ENCODE measurements around the gene CDKL1. TPM values are rescaled to one million over a fixed set of nuclear protein-coding genes. Genes with fewer than 3 reads are reported as not detected.

Gene CDKL1
- 9.7 and 14.2 TPM in 2 replicates for total RNA-seq
- 1.6 and 2.6 TPM in 2 replicates for polyA plus RNA-seq
- 2.0 and 2.9 TPM in 2 replicates for polyA plus RNA-seq (2011; cell fraction: cytosol; rRNA removed)
- polyA plus RNA-seq (2011; cell fraction: nucleus; rRNA removed): 3.6 and 3.8 TPM in 2 replicates
- polyA plus RNA-seq (2012): 4.2 and 9.2 TPM in 2 replicates
- polyA minus RNA-seq: 4.1 and 15.8 TPM in 2 replicates
- 4.8 TPM for polyA minus RNA-seq (2011; cell fraction: cytosol; rRNA and poly(A)+ RNA removed)
- 8.3 and 19.3 TPM in 2 replicates for polyA minus RNA-seq (2011; cell fraction: nucleus; rRNA and poly(A)+ RNA removed)
- percentile 59 among the genes with signal in this experiment for Bru-seq, nascent RNA
- percentile 48 among the genes with signal in this experiment for BruChase-seq, experiment 1, labeled RNA remaining after a 6-hour chase
- percentile 50 among the genes with signal in this experiment for BruChase-seq, experiment 2, labeled RNA remaining after a 2-hour chase
- long read RNA-seq, partial matches to known transcripts: 1 of 10 reads
- long read RNA-seq, other reads (novel, unspliced or antisense): 9 of 10 reads

- Histone ChIP-seq H3K9me3 (replicated peaks; ENCODE audit: control insufficient read depth, insufficient read depth, low read length) (no peaks in the 10 kb centered on the region), H3K79me2 (ENCODE audit: control insufficient read depth, insufficient read depth, low read length) (no peaks in the 10 kb centered on the region), H2AFZ (ENCODE audit: low read depth, low read length) (peak within 1 kb of the TSS; percentile 92), H4K20me1 (replicated peaks; ENCODE audit: control insufficient read depth, extremely low read depth, insufficient read depth, low read length) (no peaks in the 10 kb centered on the region), H3K9me1 (replicated peaks; ENCODE audit: control insufficient read depth, extremely low read depth, insufficient read depth, low read length) (no peaks in the 10 kb centered on the region), H3K4me2 (ENCODE audit: insufficient read depth, low read length) (peak within 1 kb of the TSS; percentile 100), H3K36me3 (ENCODE audit: control insufficient read depth in 2 of 2, extremely low read depth in 1 of 2, insufficient read depth in 2 of 2, low read length in 2 of 2) (no peaks in the 10 kb centered on the region), H3K4me1 (ENCODE audit: control insufficient read depth, extremely low read depth, insufficient read depth, low read length) (peaks cover 15% of the 10 kb centered on the region), H3K9ac (replicated peaks; ENCODE audit: extremely low read depth, insufficient read depth, low read length) (peak within 1 kb of the TSS; percentile 69), H3K4me3 (replicated peaks in 1 of 3; ENCODE audit: insufficient read depth in 1 of 3, low read depth in 1 of 3, low read length in 3 of 3) (peak within 1 kb of the TSS; percentile 72 to 97 (median 88)), H3K27me3 (ENCODE audit: control insufficient read depth in 2 of 2, insufficient read depth in 2 of 2, low read length in 2 of 2) (no peaks in the 10 kb centered on the region), H3K27ac (ENCODE audit: insufficient read depth, low read depth, low read length) (peak within 1 kb of the TSS; percentile 48)
- peak; percentile 75 for DNase-seq (ENCODE audit: low read depth, low spot score)
- ChIA-PET CTCF (interaction anchor here (1.1 to 2.3 kb wide), 5 partner anchors 33 to 77 kb away, joined by 4 to 33 read pairs (median 5); no protein-coding TSS in a partner anchor), POLR2A (interaction anchor here (1.2 to 1.4 kb wide), 2 partner anchors 33 to 85 kb away, joined by 3 to 5 read pairs; partner anchors contain the start of genes DMAC2L and L2HGDH)
- intact Hi-C loops (cut with micrococcal nuclease) (loop anchor here (1.0 to 5.0 kb wide), 3 partner anchors 45 to 135 kb away; partner anchors contain the start of gene MAP4K5), dilution Hi-C loops (cut with MboI; ENCODE audit: extremely low pct_ligation_motif_present, low sequenced_read_pairs) (no loop called here)
- peak; percentile 50 for FAIRE-seq
- no TSS peak for BruUV-seq (replicated peaks)
- peak; percentile 85 for TF ChIP-seq MYC (IDR thresholded peaks at IDR 0.05; ENCODE audit: low read depth, low read length)
- TF ChIP-seq EZH2 (IDR thresholded peaks at IDR 0.05; ENCODE audit: borderline replicate concordance, low read depth, low read length, severe bottlenecking): no peak
- TF ChIP-seq FOS (IDR thresholded peaks at IDR 0.05; ENCODE audit: borderline replicate concordance, insufficient read depth, low read length): no peak
- no peak for TF ChIP-seq CTCF (IDR thresholded peaks at IDR 0.05; ENCODE audit: extremely low read depth in 1 of 2, insufficient read depth in 1 of 2, low read depth in 1 of 2, low read length in 2 of 2)
- no peak for TF ChIP-seq GATA2 (IDR thresholded peaks at IDR 0.05; ENCODE audit: insufficient read depth, insufficient read length, low read depth, low read length)
- no peak for TF ChIP-seq JUN (IDR thresholded peaks at IDR 0.05; ENCODE audit: borderline replicate concordance, insufficient read depth, insufficient read length, low read depth)
- TF ChIP-seq POLR2AphosphoS5 (IDR thresholded peaks at IDR 0.05; ENCODE audit: insufficient read depth, low read depth, low read length): peak; percentile 73
- TF ChIP-seq MAX (IDR thresholded peaks at IDR 0.05; ENCODE audit: insufficient read depth, insufficient read length): peak; percentile 77
- TF ChIP-seq POLR2A (IDR thresholded peaks at IDR 0.05; ENCODE audit: low read depth, low read length): peak; percentile 60
These were observed at the start of gene CDKL1 for GRCh38 chr14:50396631-50397389. Gene CDKL1 (minus strand): TSS chr14:50396881. CDS start chr14:50395868, 1,013 bp downstream.

Data from endothelial cell of umbilical vein (primary cell).